ENCODE data around the gene TFDP1.
"Not testable (repeated sequence)": the region's sequence is repeated elsewhere in the genome, so short reads cannot be mapped to it uniquely, and the experiment has no call there.

The TFDP1 gene

GRCh38 chr13:113609616-113610015, 25.1 kb downstream of the TFDP1 start:
- no peak overlapping the region for H3K9ac ChIP-seq (ENCODE audit: low read length)
- peaks cover 6% of the 10 kb centered on the region for H3K36me3 ChIP-seq (ENCODE audit: control insufficient read depth, insufficient read depth, low read length)
- H3K27me3 ChIP-seq (ENCODE audit: control insufficient read depth, insufficient read depth, low read length) = no peaks in the 10 kb centered on the region
- no peak overlapping the region for H3K4me3 ChIP-seq (ENCODE audit: low read length)
- H3K27ac ChIP-seq (ENCODE audit: low read depth, low read length) = no peak overlapping the region
- H3K4me1 ChIP-seq (ENCODE audit: control insufficient read depth, insufficient read depth, low read length) = no peaks in the 10 kb centered on the region

GRCh38 chr13:113610266-113610665, 25.7 kb downstream of the TFDP1 start:
- H3K4me3 ChIP-seq (ENCODE audit: low read length) = no peak overlapping the region

GRCh38 chr13:113611996-113612395, 27.4 kb downstream of the TFDP1 start:
- Histone ChIP-seq H3K36me3 (ENCODE audit: control insufficient read depth, insufficient read depth, low read length) (peaks cover 10% of the 10 kb centered on the region), H3K9ac (ENCODE audit: low read length) (no peak overlapping the region), H3K27me3 (ENCODE audit: control insufficient read depth, insufficient read depth, low read length) (no peaks in the 10 kb centered on the region), H3K4me1 (ENCODE audit: control insufficient read depth, insufficient read depth, low read length) (no peaks in the 10 kb centered on the region), H3K27ac (ENCODE audit: low read depth, low read length) (no peak overlapping the region), H3K4me3 (ENCODE audit: low read length) (no peak overlapping the region)

More at GRCh38 chr13:113610266-113610665, 25.7 kb downstream of the TFDP1 start:
- Histone ChIP-seq H3K36me3 (ENCODE audit: control insufficient read depth, insufficient read depth, low read length) (peaks cover 6% of the 10 kb centered on the region), H3K4me1 (ENCODE audit: control insufficient read depth, insufficient read depth, low read length) (no peaks in the 10 kb centered on the region), H3K9ac (ENCODE audit: low read length) (no peak overlapping the region), H3K27me3 (ENCODE audit: control insufficient read depth, insufficient read depth, low read length) (no peaks in the 10 kb centered on the region), H3K27ac (ENCODE audit: low read depth, low read length) (no peak overlapping the region)

- H3K36me3 ChIP-seq (ENCODE audit: control insufficient read depth, insufficient read depth, low read length) = peaks cover 10% of the 10 kb centered on the region
- H3K27me3 ChIP-seq (ENCODE audit: control insufficient read depth, insufficient read depth, low read length) = no peaks in the 10 kb centered on the region
These were observed 28.1 kb downstream of the TFDP1 start for GRCh38 chr13:113612607-113613006.

GRCh38 chr13:113613789-113614379, 29.3 kb downstream of the TFDP1 start:
- Histone ChIP-seq H3K27ac (ENCODE audit: low read depth, low read length) (no peak overlapping the region), H3K27me3 (ENCODE audit: control insufficient read depth, insufficient read depth, low read length) (no peaks in the 10 kb centered on the region), H3K36me3 (ENCODE audit: control insufficient read depth, insufficient read depth, low read length) (peaks cover 10% of the 10 kb centered on the region), H3K9ac (ENCODE audit: low read length) (no peak overlapping the region), H3K4me3 (ENCODE audit: low read length) (no peak overlapping the region), H3K4me1 (ENCODE audit: control insufficient read depth, insufficient read depth, low read length) (no peaks in the 10 kb centered on the region)

More at GRCh38 chr13:113612607-113613006, 28.1 kb downstream of the TFDP1 start:
- no peaks in the 10 kb centered on the region for H3K4me1 ChIP-seq (ENCODE audit: control insufficient read depth, insufficient read depth, low read length)
- no peak overlapping the region for H3K9ac ChIP-seq (ENCODE audit: low read length)
- no peak overlapping the region for H3K27ac ChIP-seq (ENCODE audit: low read depth, low read length)
- no peak overlapping the region for H3K4me3 ChIP-seq (ENCODE audit: low read length)

- H3K27ac ChIP-seq (ENCODE audit: low read depth, low read length) = no peak overlapping the region
- H3K27me3 ChIP-seq (ENCODE audit: control insufficient read depth, insufficient read depth, low read length) = no peaks in the 10 kb centered on the region
- H3K9ac ChIP-seq (ENCODE audit: low read length) = no peak overlapping the region
- no peaks in the 10 kb centered on the region for H3K4me1 ChIP-seq (ENCODE audit: control insufficient read depth, insufficient read depth, low read length)
- H3K4me3 ChIP-seq (ENCODE audit: low read length) = no peak overlapping the region
- H3K36me3 ChIP-seq (ENCODE audit: control insufficient read depth, insufficient read depth, low read length) = peaks cover 5% of the 10 kb centered on the region
These were observed 31.8 kb downstream of the TFDP1 start for GRCh38 chr13:113616281-113616906.

- peaks cover 4% of the 10 kb centered on the region for H3K36me3 ChIP-seq (ENCODE audit: control insufficient read depth, insufficient read depth, low read length)
- no peaks in the 10 kb centered on the region for H3K27me3 ChIP-seq (ENCODE audit: control insufficient read depth, insufficient read depth, low read length)
- no peak overlapping the region for H3K9ac ChIP-seq (ENCODE audit: low read length)
- no peak overlapping the region for H3K27ac ChIP-seq (ENCODE audit: low read depth, low read length)
- H3K4me3 ChIP-seq (ENCODE audit: low read length) = no peak overlapping the region
- H3K4me1 ChIP-seq (ENCODE audit: control insufficient read depth, insufficient read depth, low read length) = no peaks in the 10 kb centered on the region
These were observed 32.6 kb downstream of the TFDP1 start for GRCh38 chr13:113616991-113617749.

GRCh38 chr13:113617961-113618360, 33.4 kb downstream of the TFDP1 start:
- no peaks in the 10 kb centered on the region for H3K27me3 ChIP-seq (ENCODE audit: control insufficient read depth, insufficient read depth, low read length)
- peaks cover 4% of the 10 kb centered on the region for H3K36me3 ChIP-seq (ENCODE audit: control insufficient read depth, insufficient read depth, low read length)
- no peak overlapping the region for H3K4me3 ChIP-seq (ENCODE audit: low read length)
- H3K27ac ChIP-seq (ENCODE audit: low read depth, low read length) = no peak overlapping the region
- H3K9ac ChIP-seq (ENCODE audit: low read length) = no peak overlapping the region
- H3K4me1 ChIP-seq (ENCODE audit: control insufficient read depth, insufficient read depth, low read length) = no peaks in the 10 kb centered on the region

GRCh38 chr13:113618455-113618854, 33.9 kb downstream of the TFDP1 start:
- no peak overlapping the region for H3K4me3 ChIP-seq (ENCODE audit: low read length)
- H3K4me1 ChIP-seq (ENCODE audit: control insufficient read depth, insufficient read depth, low read length) = no peaks in the 10 kb centered on the region

GRCh38 chr13:113620036-113620796, 35.7 kb downstream of the TFDP1 start:
- H3K27ac ChIP-seq (ENCODE audit: low read depth, low read length) = no peak overlapping the region
- no peaks in the 10 kb centered on the region for H3K27me3 ChIP-seq (ENCODE audit: control insufficient read depth, insufficient read depth, low read length)
- no peak overlapping the region for H3K4me3 ChIP-seq (ENCODE audit: low read length)
- H3K36me3 ChIP-seq (ENCODE audit: control insufficient read depth, insufficient read depth, low read length) = peaks cover 4% of the 10 kb centered on the region
- no peak overlapping the region for H3K9ac ChIP-seq (ENCODE audit: low read length)
- H3K4me1 ChIP-seq (ENCODE audit: control insufficient read depth, insufficient read depth, low read length) = no peaks in the 10 kb centered on the region

More at GRCh38 chr13:113618455-113618854, 33.9 kb downstream of the TFDP1 start:
- H3K27ac ChIP-seq (ENCODE audit: low read depth, low read length) = no peak overlapping the region
- H3K9ac ChIP-seq (ENCODE audit: low read length) = no peak overlapping the region
- H3K36me3 ChIP-seq (ENCODE audit: control insufficient read depth, insufficient read depth, low read length) = peaks cover 4% of the 10 kb centered on the region
- H3K27me3 ChIP-seq (ENCODE audit: control insufficient read depth, insufficient read depth, low read length) = no peaks in the 10 kb centered on the region

GRCh38 chr13:113621046-113621445, 36.5 kb downstream of the TFDP1 start:
- Histone ChIP-seq H3K27me3 (ENCODE audit: control insufficient read depth, insufficient read depth, low read length) (no peaks in the 10 kb centered on the region), H3K4me3 (ENCODE audit: low read length) (no peak overlapping the region), H3K27ac (ENCODE audit: low read depth, low read length) (no peak overlapping the region), H3K36me3 (ENCODE audit: control insufficient read depth, insufficient read depth, low read length) (peaks cover 4% of the 10 kb centered on the region), H3K9ac (ENCODE audit: low read length) (no peak overlapping the region), H3K4me1 (ENCODE audit: control insufficient read depth, insufficient read depth, low read length) (no peaks in the 10 kb centered on the region)

GRCh38 chr13:113621498-113621897, 36.9 kb downstream of the TFDP1 start:
- H3K27ac ChIP-seq (ENCODE audit: low read depth, low read length); H3K36me3 ChIP-seq (ENCODE audit: control insufficient read depth, insufficient read depth, low read length); H3K4me3 ChIP-seq (ENCODE audit: low read length); H3K9ac ChIP-seq (ENCODE audit: low read length); H3K27me3 ChIP-seq (ENCODE audit: control insufficient read depth, insufficient read depth, low read length); H3K4me1 ChIP-seq (ENCODE audit: control insufficient read depth, insufficient read depth, low read length): not testable (repeated sequence)
